GM10847 (cell line): ENCODE results near the gene MAF.

ENCODE experiments used
- POLR2A ChIP-seq: IDR thresholded peaks from 2 replicates; pipeline ENCODE4 v1.6.1; 2011; ENCODE audit not compliant: insufficient read length; ENCODE audit errors: extremely low read depth

Gene MAF

DNA sequence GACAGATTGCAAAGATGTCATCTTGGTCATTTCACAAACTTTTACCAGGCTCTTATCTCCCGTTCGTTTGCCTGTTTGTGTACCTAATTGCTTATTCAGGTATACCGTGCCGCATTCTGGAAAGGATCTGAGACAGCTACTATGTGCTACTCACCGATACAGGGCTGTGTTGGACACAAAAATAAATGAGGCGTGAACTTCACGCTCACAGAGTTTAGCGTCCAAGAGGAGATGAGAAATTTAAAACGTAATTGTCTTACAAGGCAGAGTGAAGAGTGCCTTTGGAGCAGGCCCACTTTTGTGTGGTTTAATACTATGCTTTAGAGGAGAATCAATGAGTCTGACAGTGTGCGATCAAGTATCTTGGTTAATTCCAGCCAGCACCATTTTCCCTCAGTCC is 26.7 kb downstream of the MAF start:
- TF ChIP-seq POLR2A, result no peak

- no peak for TF ChIP-seq POLR2A
Observed at GRCh38 chr16:79573071-79573470, 27.5 kb downstream of the MAF start.

DNA sequence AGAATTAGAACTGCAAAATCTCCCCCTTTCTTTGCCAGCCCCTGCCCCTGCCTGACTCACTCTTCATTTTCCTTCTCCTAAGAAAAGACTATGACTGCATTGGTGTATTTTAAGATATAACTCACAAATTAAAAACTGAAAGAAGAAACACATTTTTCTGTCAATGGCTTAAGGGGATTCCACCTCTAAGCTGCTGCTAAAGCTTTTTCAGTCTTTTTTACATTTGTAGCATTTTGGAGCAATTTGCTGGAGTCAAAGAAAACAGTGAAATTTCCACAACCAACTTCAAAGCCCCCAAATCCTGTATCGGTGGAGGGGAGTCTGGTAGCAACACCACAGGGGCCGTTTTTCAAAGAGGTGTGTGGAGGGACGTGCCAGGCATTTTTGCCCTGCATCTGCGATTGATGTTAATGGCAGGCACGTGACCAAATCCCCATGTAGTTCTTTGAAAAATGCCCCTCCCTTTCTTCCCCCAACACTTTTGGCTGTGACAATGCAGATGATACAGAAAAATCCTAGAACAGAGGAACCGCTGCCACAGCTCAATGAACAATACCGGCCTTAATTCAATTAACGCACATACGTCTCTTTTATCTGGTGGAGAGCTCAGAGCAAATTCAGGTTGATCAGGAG is 28.5 kb downstream of the MAF start:
- TF ChIP-seq POLR2A, result no peak

- no peak for TF ChIP-seq POLR2A
Observed at GRCh38 chr16:79571065-79571902, 29.3 kb downstream of the MAF start.

GRCh38 chr16:79564671-79565107 is 35.8 kb downstream of the MAF start:
- no peak for TF ChIP-seq POLR2A

GRCh38 chr16:79563921-79564320 is 36.6 kb downstream of the MAF start:
- no peak for TF ChIP-seq POLR2A

GRCh38 chr16:79562166-79562823 is 38.2 kb downstream of the MAF start:
- no peak for TF ChIP-seq POLR2A

- TF ChIP-seq POLR2A, result no peak
Observed at GRCh38 chr16:79561729-79562128, 38.8 kb downstream of the MAF start.

- no peak for TF ChIP-seq POLR2A
Observed at GRCh38 chr16:79560923-79561322, 39.6 kb downstream of the MAF start.

GRCh38 chr16:79560318-79560717 is 40.2 kb downstream of the MAF start:
- TF ChIP-seq POLR2A, result no peak

- TF ChIP-seq POLR2A, result no peak
Observed at GRCh38 chr16:79559532-79559931, 41.0 kb downstream of the MAF start.

GRCh38 chr16:79557421-79557820 is 43.1 kb downstream of the MAF start:
- no peak for TF ChIP-seq POLR2A

DNA sequence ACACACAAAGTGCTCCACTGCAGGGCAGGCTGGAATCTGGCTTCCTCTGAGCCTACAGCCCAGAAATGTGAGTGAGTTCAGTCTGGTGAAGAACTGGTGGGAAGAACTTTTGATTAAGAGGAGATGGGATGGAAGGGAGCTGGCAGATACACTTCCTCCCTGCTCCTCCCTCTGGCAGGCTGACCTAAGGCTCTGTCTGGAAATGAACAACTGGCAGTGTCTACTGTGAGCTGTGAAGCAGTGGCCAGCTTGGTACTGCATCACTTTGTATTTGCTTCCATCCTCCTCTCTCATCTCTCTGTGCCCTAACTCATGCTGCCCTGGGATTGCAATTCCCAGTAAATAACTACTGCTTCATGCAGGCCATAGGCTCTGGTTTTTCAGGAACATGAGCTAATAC is 45.6 kb downstream of the MAF start:
- TF ChIP-seq POLR2A, result no peak

DNA sequence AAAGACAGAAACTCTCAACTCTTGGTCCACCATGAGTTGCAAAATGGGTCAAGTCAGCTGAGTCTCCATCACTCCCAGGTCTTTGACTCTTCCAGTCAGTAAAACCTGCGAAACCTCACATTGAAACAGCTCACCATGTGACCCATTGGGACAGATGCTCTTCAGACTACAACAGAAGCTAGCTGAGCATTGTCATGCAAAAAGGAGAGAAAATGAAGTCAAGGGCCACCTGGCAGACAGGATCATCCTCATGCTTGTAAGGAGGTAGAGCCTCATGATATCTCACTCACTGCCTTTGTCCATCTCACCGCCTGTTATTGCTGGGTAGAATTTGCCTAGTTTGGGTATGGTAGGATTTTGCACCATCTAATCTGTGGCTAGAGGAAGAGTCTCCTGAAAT is 50.2 kb downstream of the MAF start:
- TF ChIP-seq POLR2A, result no peak

GRCh38 chr16:79547085-79547484 is 53.5 kb downstream of the MAF start:
- TF ChIP-seq POLR2A, result no peak
